PFSK-1 (cell line): Measurements from ENCODE around the gene NXPH1.

Source experiments
- FOXP2 ChIP-seq: optimal IDR thresholded peaks from 2 replicates; pipeline ENCODE3; 2011; ENCODE audit warnings: borderline replicate concordance, control low read depth, inconsistent platforms; ENCODE audit not compliant: insufficient read depth; ENCODE audit errors: extremely low read length, extremely low read depth
- POLR2AphosphoS5 ChIP-seq: IDR thresholded peaks from 2 replicates; pipeline ENCODE4 v1.6.1; 2012; ENCODE audit warnings: low read depth, mild to moderate bottlenecking, control low read depth, low read length, moderate library complexity
- SIN3A ChIP-seq: IDR thresholded peaks from 2 replicates; pipeline ENCODE4 v1.6.1; 2012; ENCODE audit warnings: mild to moderate bottlenecking, low read length, moderate library complexity, borderline replicate concordance; ENCODE audit not compliant: insufficient read depth
- TAF1 ChIP-seq: IDR thresholded peaks from 2 replicates; pipeline ENCODE4 v1.6.1; 2012; ENCODE audit warnings: low read length, control low read depth, borderline replicate concordance; ENCODE audit not compliant: insufficient read depth
- TF ChIP-seq, protein P1 (sequence below), 2 experiments: IDR thresholded peaks; 2 replicates each; pipeline versions ENCODE4 v1.6.1 to v1.8.0; 2011 to 2012; ENCODE audit warnings: low read depth in 2 of 2, low read length in 2 of 2, control low read depth in 1 of 2, inconsistent platforms in 1 of 2, mild to moderate bottlenecking in 1 of 2, moderate library complexity in 1 of 2; ENCODE audit not compliant: insufficient read depth in 1 of 2

The NXPH1 gene

DNA sequence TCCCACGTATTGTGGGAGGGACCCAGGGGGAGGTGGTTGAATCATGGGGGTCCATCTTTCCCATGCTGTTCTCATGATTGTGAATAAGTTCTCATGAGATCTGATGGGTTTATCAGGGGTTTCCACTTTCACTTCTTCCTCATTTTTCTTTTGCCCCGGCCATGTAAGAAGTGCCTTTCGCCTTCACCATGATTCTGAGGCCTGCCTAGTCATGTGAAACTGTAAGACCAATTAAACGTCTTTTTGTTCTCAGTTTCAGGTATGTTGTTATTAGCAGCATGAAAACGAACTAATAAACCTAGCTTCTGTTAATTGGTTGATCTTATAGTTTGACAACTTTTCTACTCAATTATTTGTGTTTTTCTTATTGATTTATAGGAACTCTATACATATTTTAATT is 206.3 kb downstream of the NXPH1 start:
- no peak for TF ChIP-seq TAF1
- no peak for TF ChIP-seq POLR2AphosphoS5
- no peak for TF ChIP-seq SIN3A
- TF ChIP-seq, protein P1, sequence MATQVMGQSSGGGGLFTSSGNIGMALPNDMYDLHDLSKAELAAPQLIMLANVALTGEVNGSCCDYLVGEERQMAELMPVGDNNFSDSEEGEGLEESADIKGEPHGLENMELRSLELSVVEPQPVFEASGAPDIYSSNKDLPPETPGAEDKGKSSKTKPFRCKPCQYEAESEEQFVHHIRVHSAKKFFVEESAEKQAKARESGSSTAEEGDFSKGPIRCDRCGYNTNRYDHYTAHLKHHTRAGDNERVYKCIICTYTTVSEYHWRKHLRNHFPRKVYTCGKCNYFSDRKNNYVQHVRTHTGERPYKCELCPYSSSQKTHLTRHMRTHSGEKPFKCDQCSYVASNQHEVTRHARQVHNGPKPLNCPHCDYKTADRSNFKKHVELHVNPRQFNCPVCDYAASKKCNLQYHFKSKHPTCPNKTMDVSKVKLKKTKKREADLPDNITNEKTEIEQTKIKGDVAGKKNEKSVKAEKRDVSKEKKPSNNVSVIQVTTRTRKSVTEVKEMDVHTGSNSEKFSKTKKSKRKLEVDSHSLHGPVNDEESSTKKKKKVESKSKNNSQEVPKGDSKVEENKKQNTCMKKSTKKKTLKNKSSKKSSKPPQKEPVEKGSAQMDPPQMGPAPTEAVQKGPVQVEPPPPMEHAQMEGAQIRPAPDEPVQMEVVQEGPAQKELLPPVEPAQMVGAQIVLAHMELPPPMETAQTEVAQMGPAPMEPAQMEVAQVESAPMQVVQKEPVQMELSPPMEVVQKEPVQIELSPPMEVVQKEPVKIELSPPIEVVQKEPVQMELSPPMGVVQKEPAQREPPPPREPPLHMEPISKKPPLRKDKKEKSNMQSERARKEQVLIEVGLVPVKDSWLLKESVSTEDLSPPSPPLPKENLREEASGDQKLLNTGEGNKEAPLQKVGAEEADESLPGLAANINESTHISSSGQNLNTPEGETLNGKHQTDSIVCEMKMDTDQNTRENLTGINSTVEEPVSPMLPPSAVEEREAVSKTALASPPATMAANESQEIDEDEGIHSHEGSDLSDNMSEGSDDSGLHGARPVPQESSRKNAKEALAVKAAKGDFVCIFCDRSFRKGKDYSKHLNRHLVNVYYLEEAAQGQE (IDR thresholded peaks at IDR 0.05; ENCODE audit: insufficient read depth in 1 of 2, low read depth in 2 of 2, low read length in 2 of 2), result no peak
- TF ChIP-seq FOXP2, result no peak

DNA sequence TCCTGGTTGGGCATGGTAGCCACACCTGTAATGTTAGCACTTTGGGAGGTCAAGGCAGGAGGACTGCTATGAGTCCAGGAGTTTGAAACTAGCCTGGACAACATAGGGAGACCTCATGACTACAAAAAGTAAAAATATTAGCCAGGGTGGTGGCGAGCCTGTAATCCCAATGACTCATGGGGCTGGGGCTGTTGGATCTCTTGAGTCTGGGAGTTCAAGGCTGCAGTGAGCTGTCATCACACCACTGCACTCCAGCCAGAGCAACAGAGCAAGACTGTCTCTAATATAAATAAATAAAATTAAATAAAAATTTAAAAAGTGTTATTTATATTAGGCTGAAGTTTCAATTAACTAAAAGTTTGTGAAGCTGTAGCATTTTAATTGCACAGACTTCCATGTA is 207.3 kb downstream of the NXPH1 start:
- TF ChIP-seq POLR2AphosphoS5, result no peak
- no peak for TF ChIP-seq SIN3A
- TF ChIP-seq TAF1, result no peak
- no peak for TF ChIP-seq FOXP2
- TF ChIP-seq, protein P1 (IDR thresholded peaks at IDR 0.05; ENCODE audit: insufficient read depth in 1 of 2, low read depth in 2 of 2, low read length in 2 of 2), result no peak

DNA sequence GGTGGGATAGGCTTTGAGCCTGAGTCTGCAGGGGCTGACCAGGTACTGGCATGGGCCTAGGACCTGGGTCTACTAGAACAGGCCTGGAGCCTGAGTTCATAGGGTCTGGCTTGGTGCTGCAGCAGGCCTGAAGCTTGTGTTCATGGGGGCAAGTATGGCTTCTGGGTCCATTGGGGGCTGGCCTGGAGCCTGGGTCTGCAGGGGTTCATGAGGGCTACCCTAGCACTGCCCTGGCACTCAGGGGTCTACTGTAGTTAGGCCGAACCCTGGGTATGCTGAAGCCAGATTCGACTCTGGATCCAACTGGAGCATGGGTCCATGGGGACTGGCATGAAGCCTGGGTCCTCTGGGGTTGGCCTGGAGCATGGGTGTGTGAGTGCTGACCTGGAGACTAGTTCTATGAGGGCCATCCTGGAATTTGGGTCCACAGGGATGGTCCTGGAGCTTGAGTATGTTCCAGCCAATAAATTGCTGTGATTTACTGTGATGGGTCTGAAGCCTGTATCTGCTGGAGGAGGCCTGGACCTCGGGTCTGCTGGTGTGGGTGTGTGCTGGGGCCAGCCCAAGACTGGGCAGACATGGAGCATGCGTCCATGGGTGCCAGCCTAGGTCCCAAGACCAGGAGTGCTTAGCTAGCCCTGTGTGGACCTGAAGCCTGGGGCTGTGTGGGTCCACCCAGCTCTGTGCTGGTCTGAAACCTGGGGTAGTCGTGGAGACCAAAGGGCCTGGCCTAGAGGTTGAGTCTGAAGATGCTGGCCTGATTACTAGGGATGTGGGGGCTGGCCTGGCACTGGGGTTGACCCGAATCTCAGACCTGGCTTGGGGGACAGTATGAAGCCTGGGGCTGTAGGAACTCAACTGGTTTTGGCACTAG is 235.5 kb downstream of the NXPH1 start:
- TF ChIP-seq, protein P1 (IDR thresholded peaks at IDR 0.05; ENCODE audit: insufficient read depth in 1 of 2, low read depth in 2 of 2, low read length in 2 of 2), result no peak
- TF ChIP-seq SIN3A (no peak), FOXP2 (no peak), POLR2AphosphoS5 (no peak), TAF1 (no peak)

DNA sequence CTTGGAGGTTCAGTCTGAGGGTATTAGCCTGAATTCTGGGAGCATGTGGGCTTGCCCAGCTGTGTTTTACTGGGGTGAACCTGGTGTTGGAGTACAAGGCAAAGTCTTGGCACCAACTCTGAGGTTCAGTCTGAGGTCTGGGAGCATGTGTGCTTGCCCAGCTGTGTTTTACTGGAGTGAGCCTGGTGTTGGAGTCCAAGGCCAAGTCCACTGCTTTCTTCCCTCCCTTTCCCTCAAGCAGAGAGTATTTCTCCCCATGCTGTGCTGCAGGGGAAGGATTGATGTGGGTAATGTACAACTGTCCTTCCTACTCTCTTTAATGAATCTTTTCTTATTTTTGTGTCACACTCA is 236.1 kb downstream of the NXPH1 start:
- TF ChIP-seq POLR2AphosphoS5, result no peak
- TF ChIP-seq SIN3A, result no peak
- TF ChIP-seq TAF1, result no peak
- TF ChIP-seq FOXP2, result no peak
- TF ChIP-seq, protein P1 (IDR thresholded peaks at IDR 0.05; ENCODE audit: insufficient read depth in 1 of 2, low read depth in 2 of 2, low read length in 2 of 2), result no peak

DNA sequence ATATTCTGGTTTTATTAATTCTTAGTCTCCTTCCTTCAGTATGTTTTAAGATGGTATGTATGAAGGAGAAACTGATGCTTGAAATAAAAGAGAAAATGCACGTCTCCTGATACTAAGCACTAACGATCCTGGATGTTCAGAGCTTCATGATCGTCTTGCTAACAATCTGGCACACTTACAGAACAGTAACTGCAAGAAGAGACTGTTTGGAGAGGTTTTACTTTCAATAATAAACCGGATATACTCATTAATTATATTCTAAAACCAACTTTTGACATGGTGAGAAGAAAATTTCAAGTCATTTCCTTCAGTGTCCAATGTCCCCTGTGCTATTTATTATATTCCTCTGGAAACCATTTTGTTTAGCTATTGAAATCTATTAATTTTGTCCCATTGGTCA is 251.0 kb downstream of the NXPH1 start:
- TF ChIP-seq FOXP2, result no peak
- no peak for TF ChIP-seq POLR2AphosphoS5
